Keratinocyte (primary cell): ENCODE data around the gene PLB1. TPM values are rescaled to one million over a fixed set of nuclear protein-coding genes. Genes with fewer than 3 reads are reported as not detected.

Experiments used
- DNase-seq: peaks from one replicate; pipeline ENCODE4 v3.0.0-alpha.2; 2011; ENCODE audit warnings: low read depth, missing footprints, low spot score
- FAIRE-seq: peaks from 2 replicates; lab custom pipeline; 2011; peaks lifted over from hg19 to GRCh38; lab: Jason Lieb, UNC
- H2AFZ ChIP-seq: 2 replicates; pipeline ENCODE4 v1.6.0; 2012; ENCODE audit warnings: low read length, control low read depth, inconsistent platforms; ENCODE audit not compliant: control insufficient read depth
- H3K27ac ChIP-seq: 2 replicates; pipeline ENCODE4 v1.5.1; 2011; ENCODE audit warnings: low read length; ENCODE audit not compliant: control insufficient read depth, insufficient read depth
- H3K27me3 ChIP-seq: 3 replicates; pipeline ENCODE4 v1.6.0; 2011; ENCODE audit warnings: low read length; ENCODE audit not compliant: control insufficient read depth, insufficient read depth; ENCODE audit errors: extremely low read depth
- H3K36me3 ChIP-seq, 2 experiments: 2 replicates in 1 of 2; 3 replicates in 1 of 2; pipeline ENCODE4 v1.5.1; 2011; ENCODE audit warnings: low read length in 2 of 2, mild to moderate bottlenecking in 1 of 2; ENCODE audit not compliant: control insufficient read depth in 2 of 2, insufficient read depth in 2 of 2; ENCODE audit errors: extremely low read depth in 1 of 2
- H3K4me1 ChIP-seq: 3 replicates; pipeline ENCODE4 v1.5.1; 2011; ENCODE audit warnings: low read length; ENCODE audit not compliant: control insufficient read depth, insufficient read depth; ENCODE audit errors: extremely low read depth
- H3K4me2 ChIP-seq: 3 replicates; pipeline ENCODE4 v1.6.0; 2011; ENCODE audit warnings: low read depth, low read length; ENCODE audit not compliant: control insufficient read depth, insufficient read depth; ENCODE audit errors: extremely low read depth
- H3K4me3 ChIP-seq, 3 experiments: fragments of 200-600 bp in 1 of 3; sonication (generic) in 1 of 3; 2 replicates in 2 of 3; 3 replicates in 1 of 3; pipeline ENCODE4 v1.5.1; 2011 to 2016; ENCODE audit warnings: low read length in 3 of 3, mild to moderate bottlenecking in 3 of 3, control low read depth in 2 of 3, inconsistent platforms in 1 of 3, low read depth in 1 of 3, mixed read lengths in 1 of 3, mixed run types in 1 of 3, moderate library complexity in 1 of 3; ENCODE audit not compliant: control insufficient read depth in 2 of 3, insufficient read depth in 2 of 3; ENCODE audit errors: extremely low read depth in 1 of 3
- H3K79me2 ChIP-seq: 2 replicates; pipeline ENCODE4 v1.6.0; 2012; ENCODE audit warnings: low read length; ENCODE audit not compliant: control insufficient read depth, insufficient read depth
- H3K9ac ChIP-seq: 3 replicates; pipeline ENCODE4 v1.6.0; 2011; ENCODE audit warnings: low read length; ENCODE audit not compliant: control insufficient read depth, insufficient read depth; ENCODE audit errors: extremely low read depth
- H3K9me1 ChIP-seq: 3 replicates; pipeline ENCODE4 v1.6.0; 2011; ENCODE audit warnings: low read length; ENCODE audit not compliant: control insufficient read depth, insufficient read depth; ENCODE audit errors: extremely low read depth
- H3K9me3 ChIP-seq: 2 replicates; pipeline ENCODE4 v1.5.1; 2012; ENCODE audit warnings: low read depth, low read length; ENCODE audit not compliant: control insufficient read depth
- H4K20me1 ChIP-seq: 3 replicates; pipeline ENCODE4 v1.6.0; 2011; ENCODE audit warnings: low read length; ENCODE audit not compliant: control insufficient read depth, insufficient read depth; ENCODE audit errors: extremely low read depth
- CTCF ChIP-seq, 3 experiments: IDR thresholded peaks in 1 of 3; conservative IDR thresholded peaks in 1 of 3; optimal IDR thresholded peaks in 1 of 3; 2 replicates in 2 of 3; 3 replicates in 1 of 3; pipeline versions ENCODE3 to v1.5.1; 2011; ENCODE audit warnings: low read length in 3 of 3, mild to moderate bottlenecking in 3 of 3, moderate library complexity in 2 of 3, control low read depth in 1 of 3, inconsistent platforms in 1 of 3; ENCODE audit not compliant: insufficient read depth in 2 of 3; ENCODE audit errors: extremely low read depth in 1 of 3
- EZH2 ChIP-seq: IDR thresholded peaks from one replicate; pipeline ENCODE4 v1.6.1; 2012; ENCODE audit warnings: inconsistent platforms, mild to moderate bottlenecking, low read length, moderate library complexity
- dilution Hi-C: fragments of 300-500 bp; cut with MboI; formaldehyde crosslinking; loops from one replicate; pipeline ENCODE4 v1.7.0; 2020; ENCODE audit warnings: low sequenced_read_pairs; ENCODE audit not compliant: extremely low pct_ligation_motif_present
- polyA plus RNA-seq, 5 experiments: library from polyadenylated mRNA; depleted of rRNA in 3 of 5; stranded (reverse) in 3 of 5; stranded (forward) in 1 of 5; unstranded in 1 of 5; fragments of >200 nt; gene quantifications; 1 replicate in 1 of 5; 2 replicates in 3 of 5; 3 replicates in 1 of 5; pipeline versions ENCODE4 v1.2.1 to v1.2.3, GENCODE V29; 2011 to 2012; ENCODE audit warnings: missing spikeins in 2 of 5, low read depth in 1 of 5, low replicate concordance in 1 of 5

PLB1 gene
- polyA plus RNA-seq, 1 donor (not counting 4 experiments of a cell fraction or from before 2014, with no cell fraction given), result 6.7 TPM

GRCh38 chr2:28565720-28566295, 69.9 kb downstream of the PLB1 start:
- Histone ChIP-seq H3K9ac (peak overlapping the region; percentile 48), H3K27me3 (no peaks in the 10 kb centered on the region), H3K4me1 (peaks cover 43% of the 10 kb centered on the region), H4K20me1 (no peaks in the 10 kb centered on the region), H3K27ac (peak overlapping the region; percentile 76), H3K4me2 (peak overlapping the region; percentile 66), H3K4me3 (peak overlapping the region in 2 of 3 experiments; percentile 16 to 50), H3K9me3 (no peaks in the 10 kb centered on the region), H3K36me3 (no peaks in the 10 kb centered on the region), H3K9me1 (no peaks in the 10 kb centered on the region), H3K79me2 (no peaks in the 10 kb centered on the region), H2AFZ (peak overlapping the region; percentile 1)
- peak; percentile 100 for FAIRE-seq
- dilution Hi-C loops, result no loop called here
- TF ChIP-seq CTCF (optimal IDR thresholded peaks at IDR 0.05 in 1 of 3, IDR thresholded peaks at IDR 0.05 in 1 of 3, conservative IDR thresholded peaks at IDR 0.05 in 1 of 3; ENCODE audit: extremely low read depth in 1 of 3, insufficient read depth in 2 of 3, low read length in 3 of 3), result no peak
- no peak for TF ChIP-seq EZH2
- peak; percentile 89 for DNase-seq

- Histone ChIP-seq H3K4me1 (peaks cover 43% of the 10 kb centered on the region), H3K9me3 (no peaks in the 10 kb centered on the region), H3K36me3 (no peaks in the 10 kb centered on the region), H3K27me3 (no peaks in the 10 kb centered on the region), H3K9ac (peak overlapping the region; percentile 78), H2AFZ (peak overlapping the region; percentile 1), H3K27ac (peak overlapping the region; percentile 80), H3K9me1 (no peaks in the 10 kb centered on the region), H3K4me3 (peak overlapping the region; percentile 36 to 83 (median 80)), H4K20me1 (no peaks in the 10 kb centered on the region), H3K4me2 (peak overlapping the region; percentile 66), H3K79me2 (no peaks in the 10 kb centered on the region)
- no peak for TF ChIP-seq EZH2
- TF ChIP-seq CTCF (optimal IDR thresholded peaks at IDR 0.05 in 1 of 3, IDR thresholded peaks at IDR 0.05 in 1 of 3, conservative IDR thresholded peaks at IDR 0.05 in 1 of 3; ENCODE audit: extremely low read depth in 1 of 3, insufficient read depth in 2 of 3, low read length in 3 of 3), result peak; percentile 91 to 100 (median 96)
- DNase-seq (no peak), FAIRE-seq (no peak)
- dilution Hi-C loops, result no loop called here
Observed at GRCh38 chr2:28566521-28567041, 70.7 kb downstream of the PLB1 start.
